ENCODE measurements around the gene ADAMTSL3. TPM values are rescaled to one million over a fixed set of nuclear protein-coding genes. Genes with fewer than 3 reads are reported as not detected.

The ADAMTSL3 gene
- total RNA-seq, 4 donors from 2014 or later, result 16.6 to 30.0 (median 21.8) TPM

- H3K36me3 ChIP-seq, result peaks cover 0 to 6% (median 0%) of the 10 kb centered on the region in 4 donors
- H3K27me3 ChIP-seq, result no peaks in the 10 kb centered on the region
- peak overlapping the region; percentile 0 to 73 (median 48) for H3K27ac ChIP-seq (replicated peaks in 1 of 4)
- H3K4me1 ChIP-seq, result peaks cover 10 to 21% (median 18%) of the 10 kb centered on the region in 4 donors
- intact Hi-C loops (cut with DNase I), result no loop called here
- no peak overlapping the region for H3K4me3 ChIP-seq
- DNase-seq (ENCODE audit: extremely low spot score), result no peak
- TF ChIP-seq EP300 (IDR thresholded peaks at IDR 0.05), result no peak
- TF ChIP-seq CTCF (IDR thresholded peaks at IDR 0.05), result no peak
- TF ChIP-seq POLR2A (IDR thresholded peaks at IDR 0.05; ENCODE audit: low read depth), result no peak
- TF ChIP-seq POLR2AphosphoS5 (IDR thresholded peaks at IDR 0.05), result no peak
- no peaks in the 10 kb centered on the region for H3K9me3 ChIP-seq
- WGBS, result 65% methylated on average over 3 of the region's 3 CpGs
Observed at GRCh38 chr15:83889995-83890394, 236.1 kb downstream of the ADAMTSL3 start.

GRCh38 chr15:83890587-83890986, 236.7 kb downstream of the ADAMTSL3 start:
- intact Hi-C loops (cut with DNase I), result no loop called here
- peaks cover 10 to 21% (median 18%) of the 10 kb centered on the region in 4 donors for H3K4me1 ChIP-seq

GRCh38 chr15:83892498-83892897, 238.6 kb downstream of the ADAMTSL3 start:
- intact Hi-C loops (cut with DNase I), result no loop called here
- Histone ChIP-seq H3K4me1 (peaks cover 10 to 21% (median 18%) of the 10 kb centered on the region in 4 donors), H3K36me3 (peaks cover 0 to 6% (median 0%) of the 10 kb centered on the region in 4 donors), H3K9me3 (no peaks in the 10 kb centered on the region), H3K27me3 (no peaks in the 10 kb centered on the region), H3K4me3 (no peak overlapping the region), H3K27ac (replicated peaks in 1 of 4) (no peak overlapping the region)
- whole genome bisulfite sequencing, result 89% methylated on average over 4 of the region's 4 CpGs
- no peak for DNase-seq (ENCODE audit: extremely low spot score)
- TF ChIP-seq POLR2A (IDR thresholded peaks at IDR 0.05; ENCODE audit: low read depth), result no peak
- TF ChIP-seq EP300 (IDR thresholded peaks at IDR 0.05), result no peak
- TF ChIP-seq POLR2AphosphoS5 (IDR thresholded peaks at IDR 0.05), result no peak
- TF ChIP-seq CTCF (IDR thresholded peaks at IDR 0.05), result no peak

More at GRCh38 chr15:83890587-83890986, 236.7 kb downstream of the ADAMTSL3 start:
- Histone ChIP-seq H3K4me3 (no peak overlapping the region), H3K9me3 (no peaks in the 10 kb centered on the region), H3K27ac (replicated peaks in 1 of 4) (peak overlapping the region; percentile 7 to 73 (median 48)), H3K27me3 (no peaks in the 10 kb centered on the region), H3K36me3 (peaks cover 0 to 6% (median 0%) of the 10 kb centered on the region in 4 donors)
- WGBS, result 15% methylated on average over 1 of the region's 1 CpG
- TF ChIP-seq CTCF (IDR thresholded peaks at IDR 0.05), result no peak
- TF ChIP-seq POLR2A (IDR thresholded peaks at IDR 0.05; ENCODE audit: low read depth), result no peak
- peak; percentile 20 to 40 for TF ChIP-seq POLR2AphosphoS5 (IDR thresholded peaks at IDR 0.05)
- TF ChIP-seq EP300 (IDR thresholded peaks at IDR 0.05), result no peak
- no peak for DNase-seq (ENCODE audit: extremely low spot score)

GRCh38 chr15:83893308-83893707, 239.4 kb downstream of the ADAMTSL3 start:
- Histone ChIP-seq H3K27me3 (no peaks in the 10 kb centered on the region), H3K9me3 (no peaks in the 10 kb centered on the region), H3K36me3 (peaks cover 0 to 6% (median 0%) of the 10 kb centered on the region in 4 donors), H3K4me1 (peaks cover 10 to 21% (median 18%) of the 10 kb centered on the region in 4 donors), H3K27ac (replicated peaks in 1 of 4) (no peak overlapping the region), H3K4me3 (no peak overlapping the region)
- no peak for TF ChIP-seq POLR2AphosphoS5 (IDR thresholded peaks at IDR 0.05)
- TF ChIP-seq EP300 (IDR thresholded peaks at IDR 0.05), result no peak
- no peak for TF ChIP-seq POLR2A (IDR thresholded peaks at IDR 0.05; ENCODE audit: low read depth)
- TF ChIP-seq CTCF (IDR thresholded peaks at IDR 0.05), result no peak
- DNase-seq (ENCODE audit: extremely low spot score), result no peak
- intact Hi-C loops (cut with DNase I), result no loop called here
- WGBS, result 82% methylated on average over 3 of the region's 3 CpGs

GRCh38 chr15:83897037-83897436, 243.1 kb downstream of the ADAMTSL3 start:
- TF ChIP-seq CTCF (IDR thresholded peaks at IDR 0.05) (no peak), EP300 (IDR thresholded peaks at IDR 0.05) (no peak), POLR2A (IDR thresholded peaks at IDR 0.05; ENCODE audit: low read depth) (no peak), POLR2AphosphoS5 (IDR thresholded peaks at IDR 0.05) (no peak)

More at GRCh38 chr15:83897037-83897436, 243.1 kb downstream of the ADAMTSL3 start:
- WGBS, result 89% methylated on average over 2 of the region's 2 CpGs
- intact Hi-C loops (cut with DNase I), result no loop called here
- Histone ChIP-seq H3K4me1 (peaks cover 0 to 27% (median 20%) of the 10 kb centered on the region in 4 donors), H3K9me3 (no peaks in the 10 kb centered on the region), H3K27ac (replicated peaks in 1 of 4) (no peak overlapping the region), H3K4me3 (no peak overlapping the region), H3K27me3 (no peaks in the 10 kb centered on the region), H3K36me3 (peaks cover 0 to 6% (median 3%) of the 10 kb centered on the region in 4 donors)
- DNase-seq (ENCODE audit: extremely low spot score), result no peak

Measured in esophagus muscularis mucosa (tissue), 4 donors.